HepG2 (cell line): Measurements from ENCODE around the gene MIS18A. TPM values are rescaled to one million over a fixed set of nuclear protein-coding genes. Genes with fewer than 3 reads are reported as not detected.

ENCODE experiments used
- ATAC-seq: fragments of 200-7000 bp; cut with Tn5 transposase; 3 replicates; pipeline ENCODE4 v1.9.1; 2020; ENCODE audit warnings: mild to moderate bottlenecking, moderate library complexity
- BruUV-seq: library from RNA; stranded (reverse); fragments of 400-500 nt; replicated peaks from 2 replicates; lab custom pipeline; 2021; lab: Mats Ljungman, UMichigan
- CTCF ChIA-PET: fragments of 300-600 bp; formaldehyde crosslinking; extraction: SDS; loops from one replicate; lab custom pipeline; 2021; ENCODE audit warnings: low total read pairs, inconsistent platforms, low intra/inter-chr PET ratio; lab: Yijun Ruan, JAX
- POLR2A ChIA-PET: fragments of 350-600 bp; sonication (Branson Sonifier 250); formaldehyde crosslinking; loops from one replicate; lab custom pipeline; 2020; ENCODE audit warnings: antibody characterized with exemption, inconsistent platforms; lab: Yijun Ruan, JAX
- DNase-seq: peaks from one replicate; pipeline ENCODE4 v3.0.0-alpha.2; 2015; ENCODE audit warnings: low spot score
- FAIRE-seq: peaks from 3 replicates; lab custom pipeline; 2011; peaks lifted over from hg19 to GRCh38; lab: Jason Lieb, UNC
- H2AFZ ChIP-seq: one replicate; pipeline ENCODE4 v1.6.1; 2011; ENCODE audit warnings: low read length, inconsistent platforms
- H3K27ac ChIP-seq: fragments of 300-600 bp; 3 replicates; pipeline ENCODE4 v1.8.0; 2011; ENCODE audit warnings: mixed run types, mild to moderate bottlenecking, mixed read lengths, low read length, inconsistent platforms; ENCODE audit not compliant: insufficient read depth; ENCODE audit errors: extremely low read length
- H3K27me3 ChIP-seq, 2 experiments: fragments of 200-600 bp in 1 of 2; 2 replicates in 1 of 2; 3 replicates in 1 of 2; pipeline versions ENCODE4 v1.6.0 to v1.8.0; 2011; ENCODE audit warnings: low read length in 2 of 2, mild to moderate bottlenecking in 2 of 2, moderate library complexity in 2 of 2, inconsistent platforms in 1 of 2; ENCODE audit not compliant: insufficient read depth in 2 of 2, control insufficient read depth in 1 of 2
- H3K36me3 ChIP-seq, 2 experiments: fragments of 200-600 bp in 1 of 2; replicated peaks in 1 of 2; 2 replicates in 1 of 2; 3 replicates in 1 of 2; pipeline versions ENCODE4 v1.5.1 to v1.8.0; 2011; ENCODE audit warnings: low read length in 2 of 2, inconsistent platforms in 1 of 2; ENCODE audit not compliant: insufficient read depth in 2 of 2, control insufficient read depth in 1 of 2
- H3K4me1 ChIP-seq: 2 replicates; pipeline ENCODE4 v1.5.1; 2012; ENCODE audit warnings: low read length, inconsistent platforms; ENCODE audit not compliant: insufficient read depth
- H3K4me2 ChIP-seq: 2 replicates; pipeline ENCODE4 v1.6.0; 2011; ENCODE audit warnings: low read depth, low read length, inconsistent platforms
- H3K4me3 ChIP-seq, 3 experiments: fragments of 200-600 bp in 1 of 3; sonication (generic), shearing (Covaris generic) in 1 of 3; replicated peaks in 1 of 3; 2 replicates each; pipeline ENCODE4 v1.5.1; 2011 to 2016; ENCODE audit warnings: low read length in 3 of 3, inconsistent platforms in 2 of 3, low read depth in 2 of 3, mild to moderate bottlenecking in 2 of 3, control low read depth in 1 of 3, mixed read lengths in 1 of 3; ENCODE audit not compliant: insufficient read depth in 1 of 3
- H3K79me2 ChIP-seq: one replicate; pipeline ENCODE4 v1.6.1; 2011; ENCODE audit warnings: low read length, inconsistent platforms; ENCODE audit not compliant: insufficient read depth
- H3K9ac ChIP-seq: 2 replicates; pipeline ENCODE4 v1.6.0; 2011; ENCODE audit warnings: mild to moderate bottlenecking, low read depth, low read length, inconsistent platforms; ENCODE audit not compliant: insufficient read depth
- H3K9me3 ChIP-seq: 2 replicates; pipeline ENCODE4 v1.5.1; 2012; ENCODE audit warnings: mild to moderate bottlenecking, low read length
- H4K20me1 ChIP-seq: 2 replicates; pipeline ENCODE4 v1.6.0; 2011; ENCODE audit warnings: inconsistent platforms, mild to moderate bottlenecking, low read length, moderate library complexity; ENCODE audit not compliant: insufficient read depth
- CERS6 ChIP-seq: sonication (generic); formaldehyde crosslinking; IDR thresholded peaks from 2 replicates; pipeline ENCODE4 v1.5.0; 2020; ENCODE audit warnings: missing genetic modification reagents
- HNF1A ChIP-seq, 2 experiments: sonication (generic) in 1 of 2; formaldehyde crosslinking in 1 of 2; IDR thresholded peaks; 2 replicates each; pipeline versions ENCODE4 v1.4.0 to v1.6.1; 2016 to 2020; ENCODE audit warnings: borderline replicate concordance in 1 of 2, low read depth in 1 of 2, mild to moderate bottlenecking in 1 of 2, missing genetic modification reagents in 1 of 2
- KLF12 ChIP-seq: sonication (generic); formaldehyde crosslinking; IDR thresholded peaks from 2 replicates; pipeline ENCODE4 v1.4.0; 2020; ENCODE audit warnings: missing genetic modification reagents, borderline replicate concordance
- RFXAP ChIP-seq: sonication (generic); formaldehyde crosslinking; IDR thresholded peaks from 2 replicates; pipeline ENCODE4 v1.4.0; 2020; ENCODE audit warnings: missing genetic modification reagents, borderline replicate concordance
- TFDP2 ChIP-seq: sonication (generic); formaldehyde crosslinking; IDR thresholded peaks from 2 replicates; pipeline ENCODE4 v1.4.0; 2020; ENCODE audit warnings: missing genetic modification reagents
- ZBTB10 ChIP-seq: sonication (generic); formaldehyde crosslinking; IDR thresholded peaks from 2 replicates; pipeline ENCODE4 v1.4.0; 2020; ENCODE audit warnings: missing genetic modification reagents, borderline replicate concordance
- ZNF839 ChIP-seq: sonication (generic); formaldehyde crosslinking; IDR thresholded peaks from 2 replicates; pipeline ENCODE4 v1.4.0; 2020; ENCODE audit warnings: missing genetic modification reagents, mild to moderate bottlenecking, borderline replicate concordance
- WGBS: methylation state at CpG from one replicate; pipeline ENCODE4 v1.1.6; 2017; ENCODE audit warnings: low lambda C conversion rate; 5-methylcytosine and 5-hydroxymethylcytosine counted together
- in situ Hi-C: cut with HindIII; loops from 2 replicates; pipeline ENCODE4 v1.10.0; 2017; ENCODE audit warnings: low pct_unique_long_range_greater_than_20kb; ENCODE audit not compliant: extremely low pct_ligation_motif_present
- intact Hi-C: fragments of 100-400 bp; cut with micrococcal nuclease; formaldehyde crosslinking; loops from one replicate; pipeline ENCODE4 v1.10.0; 2022; ENCODE audit not compliant: unreplicated experiment
- polyA plus RNA-seq, 8 experiments: library from polyadenylated mRNA; depleted of rRNA in 3 of 8; stranded (reverse) in 7 of 8; unstranded in 1 of 8; fragments of >200 nt; fragmentation: Illumina TruSeq in 4 of 8; extraction: Trizol in 4 of 8; gene quantifications; 2 replicates each; pipeline versions ENCODE4 v1.2.1 to v1.2.3, GENCODE V29; 2011 to 2016; ENCODE audit warnings: low read depth in 4 of 8, missing spikeins in 1 of 8, mixed read lengths in 1 of 8; ENCODE audit not compliant: insufficient read depth in 1 of 8
- total RNA-seq, 5 experiments: library from RNA; depleted of rRNA; stranded (reverse); fragments of >200 nt; fragmentation: Illumina TruSeq; extraction: Trizol; gene quantifications; 2 replicates each; pipeline ENCODE4 v1.2.3, GENCODE V29; 2016; ENCODE audit warnings: low read depth in 1 of 5

MIS18A gene
- total and polyA plus RNA-seq, 2 of the 13 experiments (the other 11 are each of a cell fraction or from before 2014, with no cell fraction given), result 11.2 to 41.4 TPM

GRCh38 chr21:32308696-32309095, 29.8 kb upstream of the MIS18A start:
- POLR2A ChIA-PET, result interaction anchor here (1.0 kb wide), 1 partner anchor 10 kb away, joined by 3 read pairs; the partner anchor contains the start of gene MRAP
- H3K27me3 ChIP-seq, result no peaks in the 10 kb centered on the region
- CTCF ChIA-PET, result no interaction called here
- DNase-seq, result no peak
- H3K4me3 ChIP-seq, result no peak overlapping the region
- H3K36me3 ChIP-seq, result peaks cover 0 to 22% of the 10 kb centered on the region in 2 experiments; a peak in 3 of 5 replicates
- no peaks in the 10 kb centered on the region for H3K9me3 ChIP-seq
- H4K20me1 ChIP-seq, result no peaks in the 10 kb centered on the region
- no peak overlapping the region for H2AFZ ChIP-seq
- in situ Hi-C loops (no loop called here), intact Hi-C loops (loop anchor here (5.0 kb wide), 1 partner anchor 49 kb away; no protein-coding TSS in a partner anchor)
- no peak for FAIRE-seq
- no TSS peak for BruUV-seq
- TF ChIP-seq TFDP2 (CRISPR knock-in tag) (no peak), ZNF839 (CRISPR knock-in tag) (no peak), CERS6 (CRISPR knock-in tag) (no peak), HNF1A (IDR thresholded peaks at IDR 0.05; ENCODE audit: low read depth) (no peak), HNF1A (CRISPR knock-in tag; IDR thresholded peaks at IDR 0.05; ENCODE audit: borderline replicate concordance) (no peak), RFXAP (CRISPR knock-in tag) (no peak), ZBTB10 (CRISPR knock-in tag) (no peak), KLF12 (no peak)
- H3K9ac ChIP-seq, result no peak overlapping the region
- H3K79me2 ChIP-seq, result no peaks in the 10 kb centered on the region
- WGBS, result 89% methylated on average over 10 of the region's 10 CpGs
- ATAC-seq, result no peak
- H3K4me2 ChIP-seq, result no peak overlapping the region
- no peak overlapping the region for H3K27ac ChIP-seq
- peaks cover 14% of the 10 kb centered on the region for H3K4me1 ChIP-seq
